GM06990 (cell line): Measurements from ENCODE around the gene FMNL2.

ENCODE experiments used
- DNase-seq: peaks from one replicate; pipeline ENCODE4 v3.0.0-alpha.2; 2011; ENCODE audit not compliant: insufficient read length; ENCODE audit errors: extremely low read depth
- H3K27me3 ChIP-seq: replicated peaks from 2 replicates; pipeline ENCODE4 v1.6.0; 2011; ENCODE audit warnings: low read length; ENCODE audit not compliant: control insufficient read depth, insufficient read depth
- H3K36me3 ChIP-seq: 2 replicates; pipeline ENCODE4 v1.5.1; 2011; ENCODE audit warnings: low read length; ENCODE audit not compliant: control insufficient read depth, insufficient read depth
- H3K4me3 ChIP-seq: replicated peaks from 2 replicates; pipeline ENCODE4 v1.5.1; 2011; ENCODE audit warnings: low read depth, mild to moderate bottlenecking, control low read depth, low read length
- CTCF ChIP-seq: IDR thresholded peaks from 2 replicates; pipeline ENCODE4 v1.5.1; 2011; ENCODE audit warnings: low read length, control low read depth, mild to moderate bottlenecking, inconsistent platforms; ENCODE audit not compliant: insufficient read depth, poor library complexity, severe bottlenecking

FMNL2 gene

GRCh38 chr2:152587187-152587947 is 252.4 kb downstream of the FMNL2 start:
- no peak for DNase-seq
- no peak overlapping the region for H3K4me3 ChIP-seq
- no peaks in the 10 kb centered on the region for H3K36me3 ChIP-seq
- TF ChIP-seq CTCF, result no peak
- H3K27me3 ChIP-seq, result no peaks in the 10 kb centered on the region

- TF ChIP-seq CTCF, result no peak
- H3K36me3 ChIP-seq, result no peaks in the 10 kb centered on the region
- H3K4me3 ChIP-seq, result no peak overlapping the region
- no peaks in the 10 kb centered on the region for H3K27me3 ChIP-seq
- no peak for DNase-seq
These were observed 254.0 kb downstream of the FMNL2 start for GRCh38 chr2:152588998-152589397.

GRCh38 chr2:152594022-152594766 is 259.2 kb downstream of the FMNL2 start:
- H3K27me3 ChIP-seq, result no peaks in the 10 kb centered on the region
- TF ChIP-seq CTCF, result no peak
- H3K4me3 ChIP-seq, result no peak overlapping the region
- DNase-seq, result peak; percentile 56
- H3K36me3 ChIP-seq, result no peaks in the 10 kb centered on the region

GRCh38 chr2:152594792-152595191 is 259.8 kb downstream of the FMNL2 start:
- no peak for DNase-seq
- Histone ChIP-seq H3K36me3 (no peaks in the 10 kb centered on the region), H3K4me3 (no peak overlapping the region), H3K27me3 (no peaks in the 10 kb centered on the region)
- no peak for TF ChIP-seq CTCF

GRCh38 chr2:152598975-152599759 is 264.2 kb downstream of the FMNL2 start:
- Histone ChIP-seq H3K4me3 (no peak overlapping the region), H3K36me3 (no peaks in the 10 kb centered on the region), H3K27me3 (no peaks in the 10 kb centered on the region)
- DNase-seq, result no peak
- TF ChIP-seq CTCF, result no peak
